ENCODE data around the gene PANX1. TPM values are rescaled to one million over a fixed set of nuclear protein-coding genes. Genes with fewer than 3 reads are reported as not detected.

PANX1 gene
- total RNA-seq, 1 experiment from 2014 or later, result 21.9 TPM

GRCh38 chr11:94127638-94128037 lies 1.0 kb upstream of the PANX1 start:
- DNase-seq (ENCODE audit: low read depth, low spot score), result no peak
- Histone ChIP-seq H3K27ac (ENCODE audit: low read depth, low read length) (peak overlapping the region; percentile 86), H3K36me3 (ENCODE audit: control insufficient read depth in 1 of 2, insufficient read depth in 2 of 2, low read length in 2 of 2) (no peaks in the 10 kb centered on the region), H3K4me2 (ENCODE audit: low read length) (peak overlapping the region; percentile 96), H3K9ac (ENCODE audit: low read length) (peak overlapping the region; percentile 89), H3K27me3 (ENCODE audit: insufficient read depth, low read length) (no peaks in the 10 kb centered on the region), H3K79me2 (ENCODE audit: insufficient read depth, low read length) (peaks cover 40% of the 10 kb centered on the region), H4K20me1 (ENCODE audit: insufficient read depth) (no peaks in the 10 kb centered on the region), H2AFZ (ENCODE audit: low read depth, low read length, poor library complexity, severe bottlenecking) (no peak overlapping the region), H3K4me1 (ENCODE audit: control insufficient read depth in 1 of 2, insufficient read depth in 2 of 2, low read length in 2 of 2) (peaks cover 12 to 43% of the 10 kb centered on the region in 2 experiments), H3K9me2 (ENCODE audit: insufficient read depth) (no peaks in the 10 kb centered on the region), H3K9me3 (ENCODE audit: control insufficient read depth in 1 of 2, insufficient read depth in 1 of 2, low read depth in 1 of 2, low read length in 2 of 2) (no peaks in the 10 kb centered on the region), H3K4me3 (replicated peaks in 1 of 2; ENCODE audit: low read depth in 1 of 2, low read length in 2 of 2) (peak overlapping the region; percentile 60 to 86)
- RAD21 ChIA-PET (ENCODE audit: low non-redundant PET in 1 of 2, low total read pairs in 2 of 2, uncharacterized antibody in 2 of 2, unreplicated experiment in 2 of 2), result no interaction called here
- no peak for TF ChIP-seq REST (IDR thresholded peaks at IDR 0.05; ENCODE audit: low read depth)
- no peak for TF ChIP-seq FOSL1 (IDR thresholded peaks at IDR 0.05; ENCODE audit: low read depth)
- POLR2A ChIA-PET, result no interaction called here
- BruUV-seq (replicated peaks), result no TSS peak
- ATAC-seq, result no peak
- intact Hi-C loops (cut with micrococcal nuclease), result loop anchor here (2.0 kb wide), 1 partner anchor 387 kb away; the partner anchor contains the start of genes C11orf54 and TAF1D
- CTCF ChIA-PET, result no interaction called here

- BruUV-seq (replicated peaks), result TSS peak; percentile 74
- Histone ChIP-seq H3K27ac (ENCODE audit: low read depth, low read length) (peak overlapping the region; percentile 86), H3K4me3 (replicated peaks in 1 of 2; ENCODE audit: low read depth in 1 of 2, low read length in 2 of 2) (peak overlapping the region; percentile 60 to 86), H3K79me2 (ENCODE audit: insufficient read depth, low read length) (peaks cover 47% of the 10 kb centered on the region), H3K9me3 (ENCODE audit: control insufficient read depth in 1 of 2, insufficient read depth in 1 of 2, low read depth in 1 of 2, low read length in 2 of 2) (no peaks in the 10 kb centered on the region), H4K20me1 (ENCODE audit: insufficient read depth) (no peaks in the 10 kb centered on the region), H3K4me2 (ENCODE audit: low read length) (peak overlapping the region; percentile 96), H3K36me3 (ENCODE audit: control insufficient read depth in 1 of 2, insufficient read depth in 2 of 2, low read length in 2 of 2) (no peaks in the 10 kb centered on the region), H3K9me2 (ENCODE audit: insufficient read depth) (no peaks in the 10 kb centered on the region), H3K4me1 (ENCODE audit: control insufficient read depth in 1 of 2, insufficient read depth in 2 of 2, low read length in 2 of 2) (peaks cover 12 to 43% of the 10 kb centered on the region in 2 experiments), H3K27me3 (ENCODE audit: insufficient read depth, low read length) (no peaks in the 10 kb centered on the region), H2AFZ (ENCODE audit: low read depth, low read length, poor library complexity, severe bottlenecking) (peak overlapping the region; percentile 64), H3K9ac (ENCODE audit: low read length) (peak overlapping the region; percentile 89)
- TF ChIP-seq TCF7L2 (IDR thresholded peaks at IDR 0.05; ENCODE audit: borderline replicate concordance, extremely low read depth, insufficient read depth, insufficient read length), result peak; percentile 77
- TF ChIP-seq FOSL1 (IDR thresholded peaks at IDR 0.05; ENCODE audit: low read depth), result no peak
- peak; percentile 74 for TF ChIP-seq SRF (IDR thresholded peaks at IDR 0.05; ENCODE audit: low read depth)
- TF ChIP-seq ZFX (IDR thresholded peaks at IDR 0.05), result no peak; the same call in 1 of the 2 replicates
- TF ChIP-seq RAD21 (IDR thresholded peaks at IDR 0.05; ENCODE audit: low read depth), result no peak
- TF ChIP-seq POLR2A (IDR thresholded peaks at IDR 0.05; ENCODE audit: borderline replicate concordance, extremely low read depth, insufficient read depth, insufficient read length), result peak; percentile 52
- no peak for DNase-seq (ENCODE audit: low read depth, low spot score)
- ChIA-PET POLR2A (interaction anchor here (0.5 to 2.0 kb wide), 3 partner anchors 16 to 388 kb away, joined by 3 to 5 read pairs (median 3); no protein-coding TSS in a partner anchor), CTCF (interaction anchor here (1.5 kb wide), 1 partner anchor 56 kb away, joined by 5 read pairs; no protein-coding TSS in a partner anchor), RAD21 (ENCODE audit: low non-redundant PET in 1 of 2, low total read pairs in 2 of 2, uncharacterized antibody in 2 of 2, unreplicated experiment in 2 of 2) (interaction anchor here in 1 of 2 experiments (1.1 kb wide), 1 partner anchor 23 kb away, joined by 3 read pairs; no protein-coding TSS in a partner anchor)
- ATAC-seq, result peak; percentile 31
- intact Hi-C loops (cut with micrococcal nuclease), result loop anchor here (2.0 kb wide), 1 partner anchor 388 kb away; the partner anchor contains the start of genes C11orf54 and TAF1D
Measured at GRCh38 chr11:94128291-94128745, 323 bp upstream of the PANX1 start.

Measured in HCT116 (cell line).